OCI-LY7 (cell line): ENCODE data around the gene RIMS3.

ENCODE experiments used
- CTCF ChIP-seq: fragments of 200-600 bp; sonication (generic); conservative IDR thresholded peaks from 2 replicates; pipeline ENCODE4 v1.5.1; 2014; ENCODE audit warnings: mild to moderate bottlenecking, antibody characterized with exemption, low read length, moderate library complexity, mixed read lengths
- EZH2phosphoT487 ChIP-seq: fragments of 200-600 bp; sonication (generic); IDR thresholded peaks from 2 replicates; pipeline ENCODE4 v1.6.1; 2018; ENCODE audit warnings: low read depth, borderline replicate concordance, mild to moderate bottlenecking, mixed run types, antibody characterized with exemption, low read length, moderate library complexity, mixed read lengths

- TF ChIP-seq EZH2phosphoT487, result no peak
- TF ChIP-seq CTCF, result no peak
Measured at GRCh38 chr1:40657046-40657445, 8.4 kb downstream of the RIMS3 start.
